HG02885 (cell line): Measurements from ENCODE around the gene DOK1.
"Not testable (repeated sequence)": the region's sequence is repeated elsewhere in the genome, so short reads cannot be mapped to it uniquely, and the experiment has no call there.

Experiments used
- ATAC-seq: cut with Tn5 transposase; IDR thresholded peaks from one replicate; pipeline ENCODE4 v1.9.1; 2021; ENCODE audit warnings: mild to moderate bottlenecking; ENCODE audit not compliant: unreplicated experiment, poor library complexity

DOK1 gene

DNA sequence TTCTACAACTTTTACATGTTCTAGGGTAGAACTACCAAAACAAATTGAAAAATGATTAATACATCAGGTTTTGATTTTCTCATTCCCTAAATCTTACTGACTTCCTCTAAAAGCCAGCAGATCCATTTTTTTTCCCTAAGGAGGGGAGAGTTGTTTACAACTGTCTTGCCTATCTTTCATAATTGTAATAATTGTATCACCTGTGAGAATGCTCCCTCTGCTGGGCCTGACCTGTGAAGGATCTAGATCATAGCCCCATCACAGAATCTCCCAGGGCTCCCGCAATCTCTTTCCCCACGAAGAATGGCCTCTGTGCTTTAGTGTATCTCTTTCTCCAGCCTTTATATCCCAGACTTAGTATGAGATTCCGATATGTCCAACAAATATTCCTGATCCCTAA lies 9.9 kb upstream of the DOK1 start:
- no peak for ATAC-seq

DNA sequence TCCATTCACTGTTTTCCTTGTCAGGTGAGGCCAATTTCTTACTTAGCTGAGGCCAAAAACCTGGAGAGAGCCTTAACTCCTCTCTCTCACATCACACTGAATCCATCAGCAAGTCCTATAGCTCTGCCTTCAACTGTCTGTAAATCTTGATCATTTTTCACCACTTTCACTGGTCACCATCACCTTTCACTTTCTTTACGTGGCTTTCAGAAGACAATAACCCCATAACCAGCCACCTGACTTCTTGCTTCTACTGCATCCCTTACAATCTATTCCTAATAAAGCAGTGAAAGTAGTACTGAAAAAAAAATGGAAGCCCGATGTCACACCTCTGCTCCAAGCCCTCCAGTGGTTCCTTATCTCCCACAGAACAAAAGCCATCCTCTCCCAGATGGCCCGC lies 8.5 kb upstream of the DOK1 start:
- no peak for ATAC-seq

DNA sequence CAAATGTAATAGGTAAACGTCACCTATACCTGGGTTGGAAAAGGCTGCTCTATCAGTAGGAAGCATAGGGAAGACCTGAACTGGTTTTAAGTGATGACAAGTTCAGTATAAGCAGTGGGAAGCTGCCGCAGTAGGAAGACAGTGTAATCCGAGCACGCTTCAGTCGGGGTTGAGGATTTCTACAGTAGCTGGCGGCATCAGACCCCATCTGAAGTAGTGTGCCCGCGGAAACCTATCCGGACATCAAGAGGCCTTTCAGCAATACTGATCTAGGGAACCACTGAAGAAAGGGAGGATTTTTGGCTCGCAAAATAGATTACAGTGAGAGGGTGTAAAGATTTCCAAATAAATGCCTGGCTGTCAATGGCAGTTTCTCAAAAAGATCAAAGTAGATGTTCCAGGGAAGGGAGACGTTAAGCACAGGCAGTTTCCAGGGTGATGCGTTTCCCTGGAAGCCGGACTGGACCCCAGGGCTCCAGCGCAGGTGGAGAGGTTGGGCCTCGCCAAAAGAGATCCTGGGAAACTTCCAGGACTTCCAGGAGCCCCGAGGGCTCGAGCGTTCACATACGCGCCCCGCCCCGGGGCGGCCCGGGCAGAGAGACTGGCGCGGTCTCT lies 6.1 kb upstream of the DOK1 start:
- ATAC-seq, result no peak

DNA sequence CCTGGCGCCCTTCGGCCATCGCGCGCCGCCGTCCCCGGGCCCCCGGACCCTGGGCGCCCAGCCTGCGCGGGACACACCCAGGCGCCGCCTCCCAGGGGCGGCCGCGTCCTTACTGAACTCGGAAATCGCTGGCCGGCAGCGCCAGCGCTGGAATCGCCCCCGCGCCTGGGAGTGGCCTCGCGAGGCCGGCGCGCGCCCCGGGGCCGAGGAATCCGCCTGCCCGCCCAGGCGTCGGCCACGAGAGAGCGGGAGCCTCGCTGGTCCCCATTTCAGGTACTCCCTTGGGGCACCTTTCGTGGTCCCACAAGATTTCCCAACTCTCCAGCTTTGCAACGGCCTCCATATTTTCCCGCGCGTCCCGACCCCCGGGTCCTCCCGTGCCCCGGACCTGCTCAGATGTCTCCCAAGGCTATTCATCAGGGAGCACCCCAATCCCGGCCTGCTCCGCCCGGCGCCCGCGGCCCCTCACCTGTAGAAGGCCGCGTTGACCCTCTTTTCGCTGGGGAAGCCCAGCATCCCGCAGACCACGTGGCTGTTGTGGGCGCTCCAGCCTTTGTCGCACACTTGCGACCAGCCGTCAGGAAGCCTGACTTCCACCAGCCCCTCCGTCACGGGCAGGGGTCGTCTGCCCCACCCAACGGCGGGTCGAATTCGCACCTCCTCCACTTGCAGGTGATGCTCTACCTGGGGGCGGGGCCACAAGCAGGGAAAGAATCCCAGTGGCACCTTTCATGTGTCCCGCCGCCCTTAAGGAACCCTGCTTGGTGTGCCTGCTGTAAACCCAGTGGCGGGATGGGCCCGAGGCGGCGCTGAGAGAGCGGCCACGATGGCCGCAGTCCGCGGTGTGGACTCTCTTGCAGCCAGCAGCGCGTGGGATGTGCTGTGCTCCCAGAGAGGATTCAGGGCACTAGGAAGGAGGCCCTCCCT lies 5.4 kb upstream of the DOK1 start:
- ATAC-seq, result no peak

DNA sequence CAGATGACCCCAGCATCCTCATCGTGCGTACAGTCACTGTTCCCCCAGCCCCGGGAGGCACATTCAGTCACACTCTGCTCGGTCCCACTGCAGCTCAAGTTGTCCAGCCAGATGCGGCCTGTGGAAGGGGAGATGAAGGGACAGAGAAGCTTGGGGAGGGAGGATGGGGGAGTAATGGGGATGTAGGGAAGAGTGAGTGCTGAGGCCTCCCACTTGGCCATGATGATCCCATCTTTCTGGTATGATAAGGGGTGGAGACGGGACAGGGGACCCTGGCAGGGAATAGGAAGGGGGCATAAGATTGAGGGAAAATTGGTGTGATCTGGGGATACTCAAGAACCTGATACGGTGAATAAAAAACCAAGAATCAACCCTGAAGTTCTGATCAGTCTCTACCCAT lies 4.3 kb upstream of the DOK1 start:
- no peak for ATAC-seq

DNA sequence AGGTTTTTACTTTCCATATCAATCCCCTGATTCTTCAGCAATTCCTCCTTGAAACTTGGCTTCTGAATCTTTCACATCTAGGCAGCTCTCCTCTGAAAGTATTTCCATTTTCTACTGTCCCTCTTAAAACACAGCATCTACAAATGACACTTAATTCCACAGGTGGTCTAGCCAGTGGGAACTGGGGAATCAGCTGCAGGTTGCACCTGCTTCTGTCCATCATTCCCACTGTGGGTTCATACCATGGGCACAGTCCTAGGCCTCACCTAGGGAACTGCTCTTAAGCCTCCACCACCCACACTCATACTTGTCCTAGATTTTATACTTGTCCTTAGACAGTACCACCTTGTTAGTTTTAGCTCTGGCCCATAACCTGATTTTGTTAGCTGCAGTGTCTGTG lies 3.0 kb upstream of the DOK1 start:
- ATAC-seq, result no peak

DNA sequence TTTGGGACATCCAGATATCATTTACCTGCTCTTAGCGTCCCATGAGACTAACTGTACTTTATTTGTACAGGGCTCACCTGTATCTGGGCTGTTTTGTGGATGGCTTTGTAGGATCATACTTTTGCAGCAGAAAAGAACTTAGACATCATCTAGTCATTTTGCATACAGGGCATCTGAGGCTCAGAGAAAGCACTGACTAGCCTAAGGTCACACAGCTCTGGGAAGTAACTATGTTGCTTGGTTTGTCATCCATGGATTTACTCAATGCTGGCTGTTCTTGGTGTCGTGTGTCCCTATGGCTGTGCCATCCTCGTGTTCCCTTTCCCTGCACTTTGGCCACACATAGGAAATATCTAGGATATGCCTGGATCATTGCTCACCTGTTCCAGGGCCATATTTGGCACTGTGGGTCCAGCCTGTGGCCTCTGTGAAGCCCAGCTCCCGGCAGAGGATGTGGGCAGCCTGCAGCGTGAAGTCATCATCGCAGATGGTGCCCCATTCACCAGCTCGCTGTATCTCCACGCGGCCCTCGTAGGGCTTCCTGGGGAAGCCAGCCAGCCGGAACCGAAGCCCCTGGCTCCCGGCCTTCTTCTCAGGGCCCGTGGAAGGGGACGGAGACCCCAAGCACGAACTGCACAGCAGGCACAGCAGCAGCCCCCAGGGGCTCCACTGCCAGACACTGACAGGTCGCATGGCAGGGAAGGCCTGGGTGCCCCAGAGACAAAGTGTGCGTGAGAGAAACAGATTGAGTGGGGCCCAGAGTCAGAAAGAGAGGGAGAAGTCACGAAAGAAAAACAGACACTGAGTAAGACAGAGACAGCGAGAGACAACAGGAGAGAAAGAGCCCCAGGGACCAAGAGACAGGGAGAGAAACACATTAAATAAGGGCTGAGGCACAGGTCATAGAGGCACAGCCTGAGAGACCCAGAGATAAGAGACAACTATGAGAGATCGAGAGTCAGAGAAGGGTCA lies 2.3 kb upstream of the DOK1 start:
- ATAC-seq, result no peak

DNA sequence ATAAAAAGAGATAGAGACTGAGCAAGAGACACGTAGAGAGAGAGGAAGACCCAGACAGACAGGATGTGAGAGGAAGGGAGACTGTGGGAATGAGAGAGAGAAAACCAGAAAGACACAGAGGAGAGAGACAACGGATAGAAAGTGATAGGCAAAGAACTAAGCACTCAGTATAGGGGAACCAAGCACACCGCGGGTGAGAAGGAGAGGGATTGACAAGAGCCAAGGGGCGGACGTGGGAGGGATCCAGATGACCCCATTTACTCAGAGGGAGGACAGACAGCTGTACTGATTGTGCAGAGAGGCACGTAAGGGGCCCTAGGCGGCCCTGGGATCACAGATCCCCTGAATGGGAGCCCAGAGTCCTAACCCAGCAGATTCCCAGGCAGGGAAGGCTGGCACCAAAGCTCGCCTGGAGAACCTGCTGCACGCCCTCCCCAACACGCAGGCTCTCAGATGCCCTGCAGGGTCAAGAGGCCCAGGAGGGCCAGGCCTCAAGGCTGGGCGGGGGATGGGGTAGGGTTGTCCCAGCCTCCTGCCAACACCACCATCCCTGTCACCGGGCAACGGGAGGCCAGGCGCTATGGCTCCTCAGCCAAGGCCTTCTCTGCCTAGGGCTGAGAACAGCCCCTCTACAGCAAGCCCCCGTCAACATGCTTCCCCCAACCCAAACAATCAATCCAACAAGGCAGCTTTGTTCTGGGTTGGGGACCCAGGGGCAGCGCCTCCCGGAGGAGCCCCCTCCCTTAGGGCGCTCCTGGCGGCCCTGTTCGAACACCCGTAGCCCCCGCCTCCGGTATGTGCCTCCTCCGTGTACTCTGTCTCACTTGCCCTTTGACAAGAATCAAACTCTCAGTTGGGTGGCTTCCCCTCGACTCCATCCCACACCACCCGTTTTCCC lies 1.4 kb upstream of the DOK1 start:
- no peak for ATAC-seq

DNA sequence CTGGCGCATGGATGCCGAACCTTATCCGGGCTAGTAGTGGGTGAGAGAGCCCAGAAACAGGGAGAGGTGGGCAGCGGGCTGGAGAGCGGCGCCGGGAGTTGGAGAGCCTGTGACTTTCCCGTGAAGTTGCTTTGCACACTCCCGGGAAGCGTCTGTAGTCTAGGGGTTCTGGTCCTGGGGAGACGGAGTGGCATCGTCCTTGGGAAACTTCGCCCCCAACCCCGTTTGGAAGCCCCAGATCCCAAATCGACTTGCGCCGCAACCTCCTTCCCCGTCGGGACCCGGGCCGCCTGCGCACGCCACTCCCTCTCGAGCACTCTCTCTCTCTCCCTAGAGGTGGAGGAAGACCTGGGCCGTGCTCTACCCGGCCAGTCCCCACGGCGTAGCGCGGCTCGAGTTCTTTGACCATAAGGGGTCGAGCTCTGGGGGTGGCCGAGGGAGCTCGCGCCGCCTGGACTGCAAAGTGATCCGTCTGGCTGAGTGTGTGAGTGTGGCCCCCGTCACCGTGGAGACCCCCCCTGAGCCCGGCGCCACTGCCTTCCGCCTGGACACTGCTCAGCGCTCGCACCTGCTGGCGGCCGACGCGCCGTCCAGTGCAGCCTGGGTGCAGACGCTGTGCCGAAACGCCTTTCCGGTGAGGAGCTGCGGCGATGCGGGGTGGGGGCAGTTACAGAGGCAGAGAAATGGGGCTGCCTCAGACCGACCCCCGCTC lies 456 bp downstream of the DOK1 start:
- ATAC-seq, result peak; percentile 39

DNA sequence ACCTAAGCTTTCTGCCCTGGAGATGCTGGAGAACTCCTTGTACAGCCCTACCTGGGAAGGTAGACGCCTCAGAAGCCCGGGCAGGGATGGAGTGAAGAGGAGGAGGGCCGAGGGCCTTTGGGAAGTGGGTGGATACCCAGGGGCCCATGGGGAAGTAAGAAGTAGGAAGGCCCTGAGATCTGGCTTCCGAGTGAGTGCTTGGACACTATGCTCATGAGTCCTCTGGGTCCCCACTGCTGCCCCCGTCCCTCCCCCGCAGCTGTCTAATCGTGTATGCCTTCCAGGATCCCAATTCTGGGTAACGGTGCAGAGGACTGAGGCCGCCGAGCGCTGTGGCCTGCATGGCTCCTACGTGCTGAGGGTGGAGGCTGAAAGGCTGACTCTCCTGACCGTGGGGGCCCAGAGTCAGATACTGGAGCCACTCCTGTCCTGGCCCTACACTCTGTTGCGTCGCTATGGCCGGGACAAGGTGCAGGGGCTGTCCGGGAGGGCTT lies 1.1 kb downstream of the DOK1 start:
- ATAC-seq, result no peak

DNA sequence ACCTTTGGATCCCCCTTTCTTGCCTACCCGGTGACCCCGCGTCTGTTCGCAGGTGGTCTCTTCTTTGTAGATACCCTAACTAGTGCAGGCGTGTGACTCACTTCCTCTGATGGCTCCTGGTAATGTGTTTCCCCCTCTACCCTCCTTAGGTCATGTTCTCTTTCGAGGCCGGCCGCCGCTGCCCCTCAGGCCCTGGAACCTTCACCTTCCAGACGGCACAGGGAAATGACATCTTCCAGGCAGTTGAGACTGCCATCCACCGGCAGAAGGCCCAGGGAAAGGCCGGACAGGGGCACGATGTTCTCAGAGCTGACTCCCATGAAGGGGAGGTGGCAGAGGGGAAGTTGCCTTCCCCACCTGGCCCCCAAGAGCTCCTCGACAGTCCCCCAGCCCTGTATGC lies 1.6 kb downstream of the DOK1 start:
- no peak for ATAC-seq

DNA sequence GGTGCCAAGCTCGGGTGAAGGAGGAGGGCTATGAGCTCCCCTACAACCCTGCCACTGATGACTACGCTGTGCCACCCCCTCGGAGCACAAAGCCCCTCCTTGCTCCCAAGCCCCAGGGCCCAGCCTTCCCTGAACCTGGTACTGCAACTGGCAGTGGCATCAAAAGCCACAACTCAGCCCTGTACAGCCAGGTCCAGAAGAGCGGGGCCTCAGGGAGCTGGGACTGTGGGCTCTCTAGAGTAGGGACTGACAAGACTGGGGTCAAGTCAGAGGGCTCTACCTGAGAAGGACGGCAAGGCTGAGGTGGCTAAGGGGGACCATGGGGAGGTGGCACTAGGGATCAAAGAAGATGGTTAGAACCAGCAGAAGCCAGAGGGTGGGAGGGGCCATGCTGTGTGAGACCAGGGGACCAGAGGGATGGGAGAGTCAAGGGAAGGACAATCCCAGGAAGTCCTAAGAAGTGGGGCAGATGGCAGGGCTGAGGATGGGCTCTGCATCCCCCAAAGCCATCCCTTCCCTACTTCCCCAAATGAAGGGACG lies 2.4 kb downstream of the DOK1 start:
- no peak for ATAC-seq

DNA sequence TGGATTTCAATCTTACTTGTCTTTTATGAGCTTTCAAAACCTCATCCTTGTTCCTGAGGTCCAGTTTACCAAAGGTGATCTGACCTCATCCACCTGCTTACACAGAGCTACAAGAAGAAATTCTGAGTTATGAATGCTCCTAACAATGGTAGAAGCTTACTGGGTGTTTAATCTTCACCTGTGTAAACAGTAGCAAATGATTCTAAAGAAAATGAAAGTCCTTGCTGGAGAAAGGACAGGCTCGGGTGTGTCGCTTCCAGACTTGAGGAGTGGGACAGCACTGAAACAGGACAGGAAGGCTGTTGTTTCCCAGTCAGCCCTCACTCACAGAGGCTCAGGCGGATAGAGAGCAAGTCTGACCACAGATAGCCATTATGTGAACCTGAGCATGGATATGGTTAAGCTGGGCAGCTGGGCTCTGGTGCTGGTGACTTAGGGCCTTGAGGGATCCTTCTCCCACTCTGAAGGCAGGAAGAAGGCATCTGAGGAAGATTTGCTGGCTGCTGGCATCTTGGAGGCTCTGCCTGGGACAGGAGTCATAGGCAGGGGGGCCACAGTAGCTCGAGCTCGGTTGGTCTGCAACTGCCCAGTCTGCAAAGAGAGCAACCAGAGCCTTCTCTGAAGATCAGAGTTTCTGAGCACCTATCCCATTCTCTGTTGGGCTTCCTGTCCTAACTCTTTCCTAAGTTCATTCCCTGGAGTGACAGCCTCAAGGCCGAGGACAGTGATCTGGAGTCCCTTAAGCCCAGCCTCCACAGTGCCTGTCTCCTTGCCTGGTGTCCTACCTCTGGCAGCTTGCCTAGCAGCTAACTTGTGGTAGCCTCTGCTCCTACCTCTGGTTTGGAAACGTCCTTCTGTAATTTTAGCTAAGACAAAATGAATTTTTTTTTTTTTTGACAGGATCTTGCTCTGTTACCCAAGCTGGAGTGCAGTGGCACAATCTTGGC lies 4.0 kb downstream of the DOK1 start:
- no peak for ATAC-seq

DNA sequence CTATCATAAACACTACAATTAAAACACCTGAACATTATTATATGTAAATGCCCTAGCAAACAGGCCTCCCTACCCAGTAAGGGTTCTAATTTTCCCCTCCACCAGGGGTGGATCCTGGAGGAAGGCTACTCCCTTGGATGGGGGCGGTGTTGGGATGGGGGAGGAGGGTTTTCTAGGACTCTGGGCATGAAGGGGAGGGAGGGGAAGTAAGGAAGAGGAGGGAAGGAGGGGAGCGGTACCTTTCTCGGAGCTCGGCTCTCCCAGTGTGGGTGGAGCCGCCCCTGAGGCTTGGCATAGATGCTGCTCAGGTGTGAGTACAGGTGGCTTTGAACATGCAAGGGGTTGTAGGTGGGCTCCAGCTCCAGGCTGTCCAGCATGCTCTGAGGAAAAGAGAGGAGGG lies 5.4 kb downstream of the DOK1 start:
- ATAC-seq, result no peak

DNA sequence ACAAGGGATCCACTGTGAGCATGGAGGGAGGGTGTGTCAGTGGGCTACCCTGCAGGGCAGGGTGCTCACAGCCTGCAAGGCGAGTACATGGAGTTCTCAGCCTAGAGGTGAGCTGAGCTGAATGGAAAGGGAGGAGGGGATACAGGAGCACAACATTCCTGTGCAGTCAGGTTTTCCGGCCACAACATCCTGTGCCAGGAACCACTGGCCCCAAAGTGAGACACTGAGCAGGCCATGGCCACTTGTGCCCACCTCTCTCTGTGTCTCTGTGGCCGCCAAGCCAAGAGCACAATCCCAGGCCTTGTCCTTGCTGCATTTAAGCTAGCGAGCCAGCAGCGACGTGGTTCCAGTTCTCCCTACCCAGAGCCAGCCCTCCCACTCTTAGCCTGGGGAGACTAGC lies 6.1 kb downstream of the DOK1 start:
- no peak for ATAC-seq

DNA sequence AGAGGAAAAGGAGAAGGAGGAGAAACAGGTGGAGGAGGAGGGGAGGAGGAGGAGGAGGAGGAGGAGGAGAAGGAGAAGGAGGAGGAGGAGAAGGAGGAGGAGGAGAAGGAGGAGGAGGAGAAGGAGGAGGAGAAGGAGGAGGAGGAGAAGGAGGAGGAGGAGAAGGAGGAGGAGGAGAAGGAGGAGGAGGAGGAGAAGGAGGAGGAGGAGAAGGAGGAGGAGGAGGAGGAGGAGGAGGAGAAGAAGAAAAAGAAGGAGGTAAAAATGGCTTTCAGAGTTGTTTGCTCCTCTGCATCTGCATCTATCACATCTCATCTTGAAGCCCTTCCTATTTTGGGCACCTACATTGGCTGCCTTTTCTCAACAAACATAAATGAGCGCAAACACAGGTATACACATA lies 6.5 kb downstream of the DOK1 start:
- not testable (repeated sequence) for ATAC-seq

DNA sequence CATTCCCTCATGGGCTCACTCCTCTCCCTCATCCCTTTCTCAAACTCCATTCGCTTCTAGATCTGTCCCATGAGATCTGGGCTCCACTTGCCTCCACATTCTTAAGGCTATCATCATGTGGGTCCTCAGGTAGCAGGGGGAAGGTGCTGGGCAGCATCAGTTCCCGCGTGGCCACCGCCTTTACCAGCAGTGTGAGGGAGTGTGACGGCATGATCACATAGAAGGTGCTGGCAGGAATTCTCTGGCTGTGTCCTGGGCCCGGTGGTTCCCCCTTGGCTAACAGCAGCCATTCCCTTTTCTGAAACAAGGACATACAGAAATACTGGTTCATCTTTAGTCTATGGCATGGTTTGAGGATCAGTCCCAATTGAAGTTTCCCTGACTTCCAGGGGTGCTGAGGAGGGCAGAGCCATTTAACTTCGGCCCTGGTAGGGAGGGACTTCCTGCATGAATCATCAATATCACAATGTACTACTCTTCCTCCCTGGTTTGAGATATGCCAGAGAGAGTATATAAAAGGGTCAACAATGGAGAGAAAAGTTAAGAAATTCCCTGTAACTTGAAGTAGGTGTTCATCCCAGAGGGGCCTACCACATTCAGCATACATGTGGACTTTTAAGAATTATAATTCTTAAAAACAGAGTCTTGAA lies 7.7 kb downstream of the DOK1 start:
- no peak for ATAC-seq
